HG03039 (cell line): ENCODE data around the gene KRTAP20-3.

Experiments used
- ATAC-seq: cut with Tn5 transposase; IDR thresholded peaks from one replicate; pipeline ENCODE4 v1.9.1; 2021; ENCODE audit warnings: mild to moderate bottlenecking, moderate library complexity; ENCODE audit not compliant: unreplicated experiment

KRTAP20-3 gene

GRCh38 chr21:30676737-30677136 is 34.1 kb downstream of the KRTAP20-3 start:
- ATAC-seq: no peak

DNA sequence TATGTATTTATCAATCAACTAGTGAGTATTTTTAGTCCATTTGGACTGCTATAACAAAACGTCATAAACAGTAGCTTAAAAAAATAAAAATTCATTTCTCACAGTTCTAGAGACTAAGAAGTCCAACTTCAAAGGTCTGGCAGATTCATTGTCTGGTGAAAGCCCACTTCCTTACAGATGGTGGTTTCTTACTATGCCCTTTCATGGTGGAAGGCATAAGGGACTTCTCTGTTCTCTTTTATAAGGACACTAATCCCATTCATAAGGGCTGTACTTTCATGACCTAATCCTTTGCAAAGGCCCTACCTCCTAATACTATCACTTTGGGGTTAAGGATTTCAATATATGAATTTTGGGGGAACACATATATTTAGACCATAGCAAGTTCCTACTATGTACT is 37.9 kb downstream of the KRTAP20-3 start:
- no peak for ATAC-seq

GRCh38 chr21:30684506-30684905 is 41.8 kb downstream of the KRTAP20-3 start:
- ATAC-seq: no peak

DNA sequence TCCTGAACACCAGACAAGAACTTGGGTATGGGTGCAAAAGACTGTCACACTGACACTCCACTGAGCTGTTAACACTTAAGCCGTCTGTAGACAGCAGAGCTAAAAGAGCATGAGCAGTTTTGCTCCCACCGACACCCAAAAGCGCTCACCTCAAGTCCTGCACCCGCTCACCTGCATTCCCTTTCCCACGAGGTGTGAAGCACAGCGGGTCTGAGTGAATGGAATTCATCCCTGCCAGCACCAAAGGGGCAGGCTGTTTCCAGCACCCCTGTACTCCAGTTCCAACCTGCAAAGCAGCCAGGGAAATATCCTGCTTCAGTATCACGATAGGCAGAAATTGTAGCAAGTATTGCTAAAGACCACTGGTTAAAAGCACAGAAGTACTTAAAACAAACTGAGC is 47.2 kb downstream of the KRTAP20-3 start:
- ATAC-seq: no peak
